GM12878 (cell line): ENCODE results near the gene PGBD5. TPM values are rescaled to one million over a fixed set of nuclear protein-coding genes. Genes with fewer than 3 reads are reported as not detected.

Experiments used
- ATAC-seq: fragments of 200-7000 bp; cut with Tn5 transposase; 3 replicates; pipeline ENCODE4 v1.9.1; 2020; ENCODE audit warnings: mild to moderate bottlenecking, moderate library complexity
- BruUV-seq: library from RNA; stranded (reverse); fragments of 400-500 nt; replicated peaks from 2 replicates; lab custom pipeline; 2021; lab: Mats Ljungman, UMichigan
- CTCF ChIA-PET: fragments of 300-600 bp; sonication (Branson Sonifier 250); formaldehyde crosslinking; extraction: SDS; loops from one replicate; lab custom pipeline; 2021; ENCODE audit warnings: inconsistent platforms; lab: Yijun Ruan, JAX
- POLR2A ChIA-PET: fragments of 350-600 bp; formaldehyde crosslinking; extraction: SDS; loops from one replicate; lab custom pipeline; 2021; ENCODE audit warnings: inconsistent platforms; lab: Charles Lee
- RAD21 ChIA-PET: fragments of 300-600 bp; sonication (Branson Sonifier 250); formaldehyde crosslinking; loops from one replicate; lab custom pipeline; 2023; ENCODE audit warnings: antibody characterized with exemption; ENCODE audit not compliant: unreplicated experiment; lab: Charles Lee
- SMC1A ChIA-PET: fragments of 300-600 bp; sonication (Branson Sonifier 250); formaldehyde crosslinking; loops from one replicate; lab custom pipeline; 2023; ENCODE audit not compliant: unreplicated experiment, uncharacterized antibody; lab: Charles Lee
- DNase-seq: peaks from one replicate; pipeline ENCODE4 v3.0.0-alpha.2; 2011; ENCODE audit warnings: low read depth, low spot score
- FAIRE-seq: peaks from 3 replicates; lab custom pipeline; 2011; peaks lifted over from hg19 to GRCh38; lab: Jason Lieb, UNC
- H2AFZ ChIP-seq: 2 replicates; pipeline ENCODE4 v1.6.0; 2011; ENCODE audit warnings: low read depth, low read length, control low read depth; ENCODE audit not compliant: control insufficient read depth
- H3K27ac ChIP-seq: 2 replicates; pipeline ENCODE4 v1.5.1; 2011; ENCODE audit warnings: control low read depth; ENCODE audit not compliant: control insufficient read depth, insufficient read depth
- H3K27me3 ChIP-seq, 2 experiments: replicated peaks in 1 of 2; 2 replicates each; pipeline versions ENCODE4 v1.6.0 to v1.6.1; 2011; ENCODE audit warnings: low read length in 1 of 2; ENCODE audit not compliant: control insufficient read depth in 2 of 2, insufficient read depth in 2 of 2
- H3K36me3 ChIP-seq, 2 experiments: 2 replicates each; pipeline ENCODE4 v1.5.1; 2011; ENCODE audit warnings: low read length in 1 of 2; ENCODE audit not compliant: control insufficient read depth in 2 of 2, insufficient read depth in 2 of 2
- H3K4me1 ChIP-seq: 2 replicates; pipeline ENCODE4 v1.6.1; 2011; ENCODE audit warnings: mild to moderate bottlenecking, low read length, moderate library complexity, mixed read lengths; ENCODE audit not compliant: control insufficient read depth, insufficient read depth
- H3K4me2 ChIP-seq: 2 replicates; pipeline ENCODE4 v1.6.0; 2011; ENCODE audit warnings: control low read depth; ENCODE audit not compliant: control insufficient read depth, insufficient read depth
- H3K4me3 ChIP-seq: fragments of 200-600 bp; sonication (generic); 2 replicates; pipeline ENCODE4 v1.5.1; 2016
- H3K79me2 ChIP-seq: 2 replicates; pipeline ENCODE4 v1.6.0; 2011; ENCODE audit warnings: low read length; ENCODE audit not compliant: control insufficient read depth, insufficient read depth
- H3K9ac ChIP-seq: 2 replicates; pipeline ENCODE4 v1.8.0; 2011; ENCODE audit warnings: low read length, control low read depth, mixed read lengths; ENCODE audit not compliant: control insufficient read depth, insufficient read depth
- H3K9me3 ChIP-seq: replicated peaks from 3 replicates; pipeline ENCODE4 v1.5.1; 2011; ENCODE audit warnings: mild to moderate bottlenecking, low read length; ENCODE audit not compliant: control insufficient read depth, insufficient read depth
- H4K20me1 ChIP-seq: 2 replicates; pipeline ENCODE4 v1.6.0; 2011; ENCODE audit not compliant: control insufficient read depth, insufficient read depth
- BMI1 ChIP-seq: fragments of 450-650 bp; IDR thresholded peaks from 2 replicates; pipeline ENCODE4 v1.6.1; 2016; ENCODE audit warnings: mild to moderate bottlenecking, moderate library complexity, borderline replicate concordance
- IKZF1 ChIP-seq: fragments of 450-650 bp; conservative IDR thresholded peaks from 2 replicates; pipeline ENCODE4 v1.6.1; 2017; ENCODE audit warnings: antibody characterized with exemption, mild to moderate bottlenecking
- JUNB ChIP-seq: IDR thresholded peaks from 2 replicates; pipeline ENCODE4 v1.6.1; 2016; ENCODE audit warnings: antibody characterized with exemption, mild to moderate bottlenecking
- JUND ChIP-seq: IDR thresholded peaks from 2 replicates; pipeline ENCODE4 v1.6.1; 2012; ENCODE audit warnings: low read depth, mild to moderate bottlenecking, low read length, improper control_type of control experiment, moderate library complexity
- MTA2 ChIP-seq: fragments of 450-650 bp; IDR thresholded peaks from 2 replicates; pipeline ENCODE4 v1.6.1; 2016; ENCODE audit warnings: low read depth, mild to moderate bottlenecking, moderate library complexity
- RAD21 ChIP-seq: IDR thresholded peaks from 2 replicates; pipeline ENCODE4 v1.6.1; 2011; ENCODE audit warnings: mild to moderate bottlenecking, low read depth, low read length, moderate library complexity; ENCODE audit not compliant: insufficient read depth
- STAT1 ChIP-seq: fragments of 450-650 bp; conservative IDR thresholded peaks from 2 replicates; pipeline ENCODE4 v1.6.1; 2014; ENCODE audit warnings: antibody characterized with exemption, mild to moderate bottlenecking
- YY1 ChIP-seq: IDR thresholded peaks from 2 replicates; pipeline ENCODE4 v1.6.1; 2011; ENCODE audit warnings: low read depth, mild to moderate bottlenecking, low read length
- ZBED1 ChIP-seq: IDR thresholded peaks from 2 replicates; pipeline ENCODE4 v1.6.1; 2016; ENCODE audit warnings: borderline replicate concordance
- WGBS: methylation state at CpG from one replicate; pipeline ENCODE4 v1.1.6; 2016; ENCODE audit warnings: low lambda C conversion rate; ENCODE audit not compliant: insufficient replicate concordance, insufficient coverage; ENCODE audit errors: missing lambda C conversion rate; 5-methylcytosine and 5-hydroxymethylcytosine counted together
- in situ Hi-C: fragments of 300-500 bp; cut with MboI; formaldehyde crosslinking; loops from 9 replicates; pipeline ENCODE4 v1.14.3; 2018; ENCODE audit warnings: mixed read lengths
- intact Hi-C: fragments of 100-400 bp; cut with micrococcal nuclease; formaldehyde crosslinking; loops from one replicate; pipeline ENCODE4 v1.14.2; 2022; ENCODE audit not compliant: unreplicated experiment
- polyA plus RNA-seq, 11 experiments: library from polyadenylated mRNA; depleted of rRNA in 4 of 11; unstranded in 6 of 11; stranded (reverse) in 5 of 11; fragments of >200 nt; fragmentation: Nextera tagmentation in 4 of 11; fragmentation: Illumina TruSeq in 1 of 11; extraction: Ambion mirVana in 4 of 11; extraction: Trizol in 1 of 11; gene quantifications; 1 replicate in 1 of 11; 2 replicates in 10 of 11; pipeline versions ENCODE4 v1.2.1 to v1.2.3, GENCODE V29; 2011 to 2016; ENCODE audit warnings: inconsistent platforms in 2 of 11, missing spikeins in 2 of 11, low read depth in 1 of 11
- total RNA-seq, 4 experiments: library from RNA; depleted of rRNA in 3 of 4; stranded (reverse); fragments of >200 nt in 3 of 4; fragmentation: Illumina TruSeq in 1 of 4; extraction: Trizol in 1 of 4; gene quantifications; 2 replicates each; pipeline versions ENCODE4 v1.2.1 to v1.2.3, GENCODE V29; 2013 to 2021
- TF ChIP-seq, protein P1 (sequence below): IDR thresholded peaks from 2 replicates; pipeline ENCODE4 v1.6.1; 2011; ENCODE audit warnings: borderline replicate concordance, low read depth, mild to moderate bottlenecking, moderate library complexity, low read length; ENCODE audit not compliant: insufficient read depth, poor library complexity, severe bottlenecking

PGBD5 gene
- total and polyA plus RNA-seq, 10 of the 15 experiments (the other 5 are each of a cell fraction or from before 2014, with no cell fraction given) = 0.03 TPM; not detected in 9

DNA sequence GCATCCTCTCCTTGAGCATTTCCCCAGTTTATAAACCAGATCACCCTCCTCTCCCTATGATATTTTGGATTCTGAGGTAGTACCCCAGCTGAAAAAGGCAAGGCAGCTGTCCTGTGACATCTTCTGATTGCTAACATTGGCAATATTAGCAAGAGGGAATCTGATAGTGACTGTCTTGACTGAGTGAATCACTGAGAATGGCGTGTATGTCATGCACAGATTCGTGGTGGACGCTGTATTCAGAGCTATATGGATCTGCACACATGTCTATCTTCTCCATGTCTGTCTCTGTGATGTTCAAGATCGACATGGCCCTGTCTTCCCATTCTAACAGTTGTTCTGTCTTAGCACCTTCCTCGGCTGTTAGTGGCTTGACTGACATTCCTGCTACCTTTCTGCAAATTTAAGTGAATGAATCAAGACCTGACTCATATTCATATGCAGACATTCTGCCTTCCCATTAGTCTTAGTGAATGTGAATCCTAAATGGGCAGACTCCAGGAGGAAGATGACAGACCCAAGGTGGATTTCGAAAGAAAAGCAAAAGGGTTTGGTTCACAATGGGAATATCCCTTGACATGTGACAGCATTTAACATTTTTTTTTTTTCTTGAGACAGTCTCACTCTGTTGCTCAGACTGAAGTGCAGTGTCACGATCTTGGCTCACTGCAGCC lies 97.7 kb downstream of the PGBD5 start:
- Histone ChIP-seq H3K36me3 (no peaks in the 10 kb centered on the region), H3K4me1 (peaks cover 6% of the 10 kb centered on the region), H4K20me1 (no peaks in the 10 kb centered on the region), H3K79me2 (no peaks in the 10 kb centered on the region), H2AFZ (peak overlapping the region; percentile 51), H3K9ac (no peak overlapping the region), H3K27ac (no peak overlapping the region), H3K9me3 (no peaks in the 10 kb centered on the region), H3K4me2 (peak overlapping the region; percentile 22; the same call in 1 of the 2 replicates), H3K27me3 (no peaks in the 10 kb centered on the region), H3K4me3 (no peak overlapping the region)
- ChIA-PET CTCF (interaction anchor here (0.6 kb wide), 1 partner anchor 190 kb away, joined by 3 read pairs; no protein-coding TSS in a partner anchor), SMC1A (no interaction called here), POLR2A (interaction anchor here (0.5 to 0.6 kb wide), 2 partner anchors 664 to 915 kb away, joined by 3 to 4 read pairs; no protein-coding TSS in a partner anchor), RAD21 (interaction anchor here (0.7 kb wide), 1 partner anchor 147 kb away, joined by 3 read pairs; no protein-coding TSS in a partner anchor)
- intact Hi-C loops (no loop called here), in situ Hi-C loops (no loop called here)
- TF ChIP-seq, protein P1, sequence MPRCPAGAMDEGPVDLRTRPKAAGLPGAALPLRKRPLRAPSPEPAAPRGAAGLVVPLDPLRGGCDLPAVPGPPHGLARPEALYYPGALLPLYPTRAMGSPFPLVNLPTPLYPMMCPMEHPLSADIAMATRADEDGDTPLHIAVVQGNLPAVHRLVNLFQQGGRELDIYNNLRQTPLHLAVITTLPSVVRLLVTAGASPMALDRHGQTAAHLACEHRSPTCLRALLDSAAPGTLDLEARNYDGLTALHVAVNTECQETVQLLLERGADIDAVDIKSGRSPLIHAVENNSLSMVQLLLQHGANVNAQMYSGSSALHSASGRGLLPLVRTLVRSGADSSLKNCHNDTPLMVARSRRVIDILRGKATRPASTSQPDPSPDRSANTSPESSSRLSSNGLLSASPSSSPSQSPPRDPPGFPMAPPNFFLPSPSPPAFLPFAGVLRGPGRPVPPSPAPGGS = peak; percentile 31
- no peak for TF ChIP-seq RAD21
- DNase-seq (no peak), ATAC-seq (peak; percentile 44), FAIRE-seq (peak; percentile 7)
- 20% methylated on average over 7 of the region's 7 CpGs for WGBS
- BruUV-seq = no TSS peak

DNA sequence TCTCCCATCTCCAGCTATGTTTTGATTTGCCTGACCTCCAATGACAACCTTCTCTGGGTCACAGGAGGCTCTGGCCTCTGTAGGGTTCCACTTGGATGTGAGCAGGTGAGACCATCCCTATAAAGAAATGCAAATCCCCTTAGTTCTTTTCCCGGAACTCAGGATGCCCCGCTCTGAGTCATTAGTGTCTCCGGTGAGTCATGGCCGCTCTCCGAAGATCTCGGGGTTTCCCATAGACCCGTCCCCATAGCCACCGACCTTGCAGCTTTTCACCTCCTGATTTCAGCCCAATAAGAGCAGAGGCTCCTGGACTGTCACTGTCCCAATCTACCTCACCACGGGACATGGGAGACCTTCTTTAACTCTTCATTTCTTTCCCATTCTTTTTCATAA lies 98.2 kb downstream of the PGBD5 start:
- in situ Hi-C loops = no loop called here
- ChIA-PET SMC1A (no interaction called here), POLR2A (no interaction called here), RAD21 (no interaction called here), CTCF (no interaction called here)
- peak overlapping the region; percentile 51 for H2AFZ ChIP-seq
- FAIRE-seq (no peak), ATAC-seq (peak; percentile 93), DNase-seq (peak; percentile 5)
- H3K9ac ChIP-seq = no peak overlapping the region
- 3% methylated on average over 9 of the region's 9 CpGs for WGBS
- H3K79me2 ChIP-seq = no peaks in the 10 kb centered on the region
- H3K4me1 ChIP-seq = peaks cover 6% of the 10 kb centered on the region
- no peak for TF ChIP-seq IKZF1
- TF ChIP-seq STAT1 = no peak
- TF ChIP-seq ZBED1 = no peak
- no peak for TF ChIP-seq BMI1
- no peak for TF ChIP-seq MTA2
- TF ChIP-seq JUND = no peak
- TF ChIP-seq YY1 = peak; percentile 46; the same call in 1 of the 2 replicates
- TF ChIP-seq JUNB = peak; percentile 43; the same call in 1 of the 2 replicates
- no peaks in the 10 kb centered on the region for H4K20me1 ChIP-seq
- H3K27ac ChIP-seq = no peak overlapping the region
- H3K4me2 ChIP-seq = 0 out of 2 replicates have a peak overlapping the region, but pooled peaks have one; percentile 13
- H3K9me3 ChIP-seq = no peaks in the 10 kb centered on the region
- H3K4me3 ChIP-seq = no peak overlapping the region
- no TSS peak for BruUV-seq
- intact Hi-C loops = no loop called here
- H3K36me3 ChIP-seq = no peaks in the 10 kb centered on the region
- no peaks in the 10 kb centered on the region for H3K27me3 ChIP-seq
